ENCODE measurements around the gene SH3TC1.

- TF ChIP-seq RFX5 (IDR thresholded peaks at IDR 0.05; ENCODE audit: borderline replicate concordance, low read depth, low read length) (no peak), CREB1 (IDR thresholded peaks at IDR 0.05) (no peak), ZNF274 (IDR thresholded peaks at IDR 0.05; ENCODE audit: borderline replicate concordance, extremely low read depth, low read length) (no peak), CTCF (IDR thresholded peaks at IDR 0.05; ENCODE audit: control extremely low read depth in 1 of 3, insufficient read depth in 1 of 3, low read depth in 1 of 3, low read length in 3 of 3) (no peak)
Observed at GRCh38 chr4:8197521-8197920, 1.6 kb upstream of the SH3TC1 start.
